GM12875 (cell line): Measurements from ENCODE around the gene C10orf95.

Experiments
- H3K4me3 ChIP-seq: one replicate; pipeline ENCODE4 v1.5.1; 2011; ENCODE audit warnings: low read depth, low read length, control low read depth
- CTCF ChIP-seq: IDR thresholded peaks from 2 replicates; pipeline ENCODE4 v1.5.1; 2011; ENCODE audit warnings: low read depth, mild to moderate bottlenecking, control low read depth, inconsistent platforms, low read length, moderate library complexity, borderline replicate concordance; ENCODE audit not compliant: insufficient read depth

Gene C10orf95

GRCh38 chr10:102475451-102476040, 24.2 kb upstream of the C10orf95 start:
- TF ChIP-seq CTCF: no peak

GRCh38 chr10:102473445-102474331, 22.3 kb upstream of the C10orf95 start:
- no peak for TF ChIP-seq CTCF
- H3K4me3 ChIP-seq: no peak overlapping the region

More at GRCh38 chr10:102475451-102476040, 24.2 kb upstream of the C10orf95 start:
- no peak overlapping the region for H3K4me3 ChIP-seq

- TF ChIP-seq CTCF: no peak
- H3K4me3 ChIP-seq: no peak overlapping the region
Measured at GRCh38 chr10:102470579-102471546, 19.5 kb upstream of the C10orf95 start.

- TF ChIP-seq CTCF: no peak
Measured at GRCh38 chr10:102468683-102469082, 17.3 kb upstream of the C10orf95 start.

GRCh38 chr10:102467971-102468438, 16.7 kb upstream of the C10orf95 start:
- TF ChIP-seq CTCF: no peak
- H3K4me3 ChIP-seq: no peak overlapping the region

More at GRCh38 chr10:102468683-102469082, 17.3 kb upstream of the C10orf95 start:
- H3K4me3 ChIP-seq: no peak overlapping the region

- no peak for TF ChIP-seq CTCF
- H3K4me3 ChIP-seq: no peak overlapping the region
Measured at GRCh38 chr10:102467318-102467717, 16.0 kb upstream of the C10orf95 start.
